Spinal cord (tissue), 10 donors: ENCODE data around the gene ZC3HAV1. TPM values are rescaled to one million over a fixed set of nuclear protein-coding genes. Genes with fewer than 3 reads are reported as not detected.

ENCODE experiments used
- DNase-seq, 6 donors: peaks; one replicate each; pipeline versions ENCODE4 v3.0.0 to v3.0.0-alpha.2; 2013 to 2015; ENCODE audit warnings: low spot score in 6 of 6, low read depth in 4 of 6
- H3K27ac ChIP-seq: one replicate; pipeline ENCODE4 v1.5.1; 2013; ENCODE audit warnings: low read depth, low read length, control low read depth
- H3K27me3 ChIP-seq: one replicate; pipeline ENCODE4 v1.6.1; 2013; ENCODE audit warnings: low read length; ENCODE audit not compliant: control insufficient read depth, insufficient read depth
- H3K36me3 ChIP-seq: one replicate; pipeline ENCODE4 v1.6.1; 2013; ENCODE audit warnings: low read length; ENCODE audit not compliant: control insufficient read depth, insufficient read depth
- H3K4me1 ChIP-seq: one replicate; pipeline ENCODE4 v1.6.1; 2013; ENCODE audit warnings: low read length; ENCODE audit not compliant: control insufficient read depth, insufficient read depth
- H3K4me3 ChIP-seq: one replicate; pipeline ENCODE4 v1.5.1; 2013; ENCODE audit warnings: low read depth, low read length, control low read depth
- H3K9me3 ChIP-seq: one replicate; pipeline ENCODE4 v1.6.1; 2013; ENCODE audit warnings: low read length; ENCODE audit not compliant: control insufficient read depth, insufficient read depth
- WGBS: methylation state at CpG from one replicate; pipeline ENCODE4 v1.1.5; 2013; ENCODE audit warnings: missing lambda C conversion rate; ENCODE audit not compliant: insufficient coverage; 5-methylcytosine and 5-hydroxymethylcytosine counted together
- polyA plus RNA-seq, 2 donors: library from polyadenylated mRNA; unstranded; fragments of 120-200 nt; gene quantifications; one replicate each; pipeline ENCODE4 v1.2.1, GENCODE V29; 2013; ENCODE audit not compliant: insufficient read length in 2 of 2
- total RNA-seq, 2 donors: library from RNA; depleted of rRNA in 1 of 2; stranded (reverse); fragments of 120-200 nt in 1 of 2; fragments of >200 nt in 1 of 2; gene quantifications; one replicate each; pipeline versions ENCODE4 v1.2.3 to v1.2.4, GENCODE V29; 2013 to 2014
- donor health status: healthy.

The ZC3HAV1 gene
- total and polyA plus RNA-seq, 4 donors: 9.5 to 25.2 (median 17.4) TPM

- WGBS: 93% methylated on average over 3 of the region's 5 CpGs
- DNase-seq: no peak
- no peaks in the 10 kb centered on the region for H3K4me1 ChIP-seq
Measured at GRCh38 chr7:139114585-139114984, 5.1 kb upstream of the ZC3HAV1 start.

DNA sequence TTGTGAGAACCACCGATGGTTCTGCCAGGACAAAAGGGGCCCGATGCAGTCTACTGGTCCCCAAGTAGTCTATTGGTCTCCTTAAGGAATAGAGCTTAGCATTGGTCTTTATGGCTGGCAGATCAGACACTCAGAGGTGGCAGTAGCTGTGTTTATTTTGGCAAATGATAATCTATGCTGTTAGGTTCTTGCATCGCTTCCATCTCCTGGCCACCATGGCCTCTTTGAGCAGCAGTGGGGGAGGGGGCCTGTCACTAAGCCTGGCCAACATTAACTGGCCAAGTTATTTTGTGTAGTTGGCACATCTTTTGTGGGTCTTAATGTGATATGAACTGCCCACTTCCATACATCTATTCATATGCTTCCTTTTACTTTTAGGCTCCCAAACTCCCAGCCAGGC, 4.5 kb upstream of the ZC3HAV1 start:
- Histone ChIP-seq H3K27ac (no peak overlapping the region), H3K27me3 (peaks cover 14% of the 10 kb centered on the region), H3K4me1 (peaks cover 2% of the 10 kb centered on the region), H3K36me3 (no peaks in the 10 kb centered on the region), H3K4me3 (no peak overlapping the region), H3K9me3 (no peaks in the 10 kb centered on the region)
- DNase-seq: no peak
- 100% methylated on average over 2 of the region's 3 CpGs for WGBS

More at GRCh38 chr7:139114585-139114984, 5.1 kb upstream of the ZC3HAV1 start:
- no peak overlapping the region for H3K27ac ChIP-seq
- peaks cover 8% of the 10 kb centered on the region for H3K27me3 ChIP-seq
- H3K9me3 ChIP-seq: no peaks in the 10 kb centered on the region
- no peak overlapping the region for H3K4me3 ChIP-seq
- no peaks in the 10 kb centered on the region for H3K36me3 ChIP-seq

- 70% methylated on average over 2 of the region's 2 CpGs for WGBS
- no peak for DNase-seq
- Histone ChIP-seq H3K9me3 (no peaks in the 10 kb centered on the region), H3K4me1 (peaks cover 14% of the 10 kb centered on the region), H3K36me3 (no peaks in the 10 kb centered on the region), H3K4me3 (no peak overlapping the region), H3K27ac (no peak overlapping the region), H3K27me3 (peaks cover 26% of the 10 kb centered on the region)
Measured at GRCh38 chr7:139112741-139113250, 3.3 kb upstream of the ZC3HAV1 start.

- H3K4me1 ChIP-seq: peaks cover 18% of the 10 kb centered on the region
- peaks cover 28% of the 10 kb centered on the region for H3K27me3 ChIP-seq
- H3K4me3 ChIP-seq: no peak overlapping the region
- H3K36me3 ChIP-seq: no peaks in the 10 kb centered on the region
- H3K27ac ChIP-seq: no peak overlapping the region
- no peak for DNase-seq
- WGBS: 84% methylated on average over 3 of the region's 3 CpGs
- H3K9me3 ChIP-seq: no peaks in the 10 kb centered on the region
Measured at GRCh38 chr7:139112316-139112715, 2.8 kb upstream of the ZC3HAV1 start.

- DNase-seq: no peak
Measured at GRCh38 chr7:139111811-139112301, 2.3 kb upstream of the ZC3HAV1 start.

DNA sequence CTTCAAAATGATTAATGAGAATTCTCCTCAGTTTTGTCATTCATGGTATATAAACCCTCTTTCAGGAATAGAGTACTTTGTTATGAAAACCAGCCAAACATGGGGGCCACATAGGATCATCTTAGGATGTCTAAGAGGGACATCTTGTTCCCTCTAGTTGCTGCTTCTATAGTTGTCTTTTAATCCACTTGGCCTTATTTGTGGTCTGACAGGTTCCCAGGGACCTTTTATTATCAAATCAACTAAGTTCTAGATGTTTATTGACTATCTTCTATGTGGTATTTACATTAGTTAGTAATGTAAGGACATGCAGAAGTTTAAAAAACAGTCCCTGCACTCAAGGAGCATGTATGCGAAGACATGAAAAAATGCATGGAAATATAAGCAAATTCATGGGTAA, 1.6 kb upstream of the ZC3HAV1 start:
- no peak for DNase-seq
- no peaks in the 10 kb centered on the region for H3K36me3 ChIP-seq
- WGBS: 100% methylated on average over 1 of the region's 1 CpG
- peaks cover 19% of the 10 kb centered on the region for H3K4me1 ChIP-seq
- H3K9me3 ChIP-seq: no peaks in the 10 kb centered on the region
- H3K4me3 ChIP-seq: no peak overlapping the region
- H3K27ac ChIP-seq: no peak overlapping the region
- peaks cover 28% of the 10 kb centered on the region for H3K27me3 ChIP-seq

More at GRCh38 chr7:139111811-139112301, 2.3 kb upstream of the ZC3HAV1 start:
- Histone ChIP-seq H3K36me3 (no peaks in the 10 kb centered on the region), H3K9me3 (no peaks in the 10 kb centered on the region), H3K4me3 (no peak overlapping the region), H3K4me1 (peaks cover 19% of the 10 kb centered on the region), H3K27ac (no peak overlapping the region), H3K27me3 (peaks cover 28% of the 10 kb centered on the region)
- 100% methylated on average over 3 of the region's 4 CpGs for WGBS

GRCh38 chr7:139109983-139110411, 477 bp upstream of the ZC3HAV1 start:
- no peak for DNase-seq
- peak overlapping the region; percentile 84 for H3K4me3 ChIP-seq
- 16% methylated on average over 11 of the region's 16 CpGs for WGBS

DNA sequence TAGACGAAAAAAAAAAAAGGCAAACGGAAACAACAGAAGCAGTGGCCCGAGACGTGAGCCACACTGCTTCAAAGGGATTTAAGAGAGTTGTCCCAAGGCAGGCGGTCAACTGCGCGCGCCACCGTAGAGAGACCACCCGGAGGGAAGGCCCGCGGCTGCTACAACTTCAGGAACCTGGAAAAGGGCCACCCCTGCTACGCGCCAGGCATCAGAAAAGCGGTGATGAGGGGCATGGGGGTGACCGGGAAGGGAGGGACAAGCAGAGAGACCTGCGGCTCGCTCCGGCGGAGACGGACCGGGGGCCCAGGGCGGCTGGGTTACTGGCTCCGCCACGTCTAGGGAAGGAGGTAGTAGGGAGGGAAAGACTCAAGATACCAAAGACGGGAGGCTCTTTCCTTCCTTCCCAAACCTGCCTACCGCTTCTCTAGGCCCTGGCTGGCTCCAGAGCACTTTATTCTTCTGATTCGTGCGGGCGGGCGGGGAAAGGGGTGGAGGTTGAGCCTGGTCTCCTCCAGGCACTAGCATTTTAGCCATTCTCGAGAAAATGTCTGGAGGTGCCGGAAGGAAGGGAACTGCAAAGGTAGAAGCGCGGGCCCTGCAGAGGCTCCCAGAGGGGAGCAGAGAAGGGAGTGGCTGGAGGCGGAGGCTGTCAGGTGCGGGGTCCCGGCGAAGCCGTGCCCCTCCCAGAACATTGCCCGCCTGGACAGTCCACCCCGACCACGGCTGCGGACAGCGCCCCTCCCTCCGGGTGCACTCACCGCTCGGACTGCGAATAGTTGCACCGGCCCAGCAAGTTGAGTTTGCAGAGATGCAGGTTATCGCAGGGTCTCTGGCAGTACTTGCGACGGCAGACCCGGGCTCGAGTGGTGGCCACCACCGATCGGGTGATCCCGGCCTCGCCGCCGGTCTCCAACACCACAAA, 993 bp downstream of the ZC3HAV1 start:
- DNase-seq: peak in 2 of 6 donors; percentile 7 to 47
- WGBS: 3% methylated on average over 56 of the region's 61 CpGs
- H3K27me3 ChIP-seq: peaks cover 28% of the 10 kb centered on the region
- peak overlapping the region; percentile 84 for H3K4me3 ChIP-seq
- H3K9me3 ChIP-seq: no peaks in the 10 kb centered on the region
- H3K27ac ChIP-seq: peak overlapping the region; percentile 88
- H3K4me1 ChIP-seq: peaks cover 19% of the 10 kb centered on the region
- H3K36me3 ChIP-seq: no peaks in the 10 kb centered on the region

More at GRCh38 chr7:139109983-139110411, 477 bp upstream of the ZC3HAV1 start:
- H3K36me3 ChIP-seq: no peaks in the 10 kb centered on the region
- H3K9me3 ChIP-seq: no peaks in the 10 kb centered on the region
- H3K27me3 ChIP-seq: peaks cover 28% of the 10 kb centered on the region
- peak overlapping the region; percentile 88 for H3K27ac ChIP-seq
- peaks cover 19% of the 10 kb centered on the region for H3K4me1 ChIP-seq

DNA sequence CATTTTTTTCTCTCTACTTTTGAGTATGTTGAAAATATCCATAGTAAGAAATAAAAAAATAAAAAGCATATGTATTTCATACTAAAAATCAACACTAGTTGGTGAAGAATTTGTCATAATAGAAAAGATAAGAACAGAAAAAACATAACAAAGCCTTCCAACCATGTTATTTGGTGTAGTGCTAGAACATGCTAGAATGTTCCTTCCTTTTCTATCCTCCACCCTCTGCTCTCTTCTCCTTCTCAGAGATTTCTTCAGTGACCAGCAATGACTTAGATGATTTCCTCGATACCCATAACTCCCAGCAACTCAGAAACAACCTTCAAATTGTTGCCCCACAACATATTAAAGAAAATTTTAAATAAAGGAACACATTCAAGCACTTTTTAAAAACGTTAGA, 2.6 kb downstream of the ZC3HAV1 start:
- Histone ChIP-seq H3K9me3 (no peaks in the 10 kb centered on the region), H3K4me3 (no peak overlapping the region), H3K27me3 (peaks cover 28% of the 10 kb centered on the region), H3K36me3 (no peaks in the 10 kb centered on the region), H3K4me1 (peaks cover 19% of the 10 kb centered on the region), H3K27ac (no peak overlapping the region)
- DNase-seq: no peak
- no CpG with 5 or more reads among the region's 2 CpGs for WGBS
